Bronchial epithelial cell (primary cell): Measurements from ENCODE around the gene TNS3. TPM values are rescaled to one million over a fixed set of nuclear protein-coding genes. Genes with fewer than 3 reads are reported as not detected.

Experiments used
- DNase-seq: peaks from one replicate; pipeline ENCODE4 v3.0.0-alpha.2; 2010; ENCODE audit warnings: low read depth
- FAIRE-seq: peaks from 2 replicates; lab custom pipeline; 2011; peaks lifted over from hg19 to GRCh38; lab: Jason Lieb, UNC
- H3K27me3 ChIP-seq: 2 replicates; pipeline ENCODE4 v1.5.1; 2011; ENCODE audit warnings: low read length; ENCODE audit not compliant: control insufficient read depth, insufficient read depth
- H3K36me3 ChIP-seq: 2 replicates; pipeline ENCODE4 v1.5.1; 2011; ENCODE audit warnings: low read length; ENCODE audit not compliant: control insufficient read depth, insufficient read depth
- H3K4me3 ChIP-seq: 2 replicates; pipeline ENCODE4 v1.5.1; 2011; ENCODE audit warnings: mild to moderate bottlenecking, low read depth, low read length, control low read depth
- CTCF ChIP-seq: IDR thresholded peaks from 2 replicates; pipeline ENCODE4 v1.5.1; 2011; ENCODE audit warnings: mild to moderate bottlenecking, moderate library complexity, low read length, control low read depth, inconsistent platforms; ENCODE audit not compliant: insufficient read depth, severe bottlenecking
- total RNA-seq: library from RNA; depleted of rRNA; stranded (reverse); fragments of >200 nt; gene quantifications from 2 replicates; pipeline ENCODE4 v1.2.1, GENCODE V29; 2014

Gene TNS3
- total RNA-seq, 1 donor from 2014 or later: 2.6 TPM

GRCh38 chr7:47535704-47536628 is 45.9 kb downstream of the TNS3 start:
- DNase-seq (no peak), FAIRE-seq (no peak)
- no peak for TF ChIP-seq CTCF
- no peaks in the 10 kb centered on the region for H3K27me3 ChIP-seq
- H3K4me3 ChIP-seq: no peak overlapping the region
- no peaks in the 10 kb centered on the region for H3K36me3 ChIP-seq

GRCh38 chr7:47535035-47535703 is 46.7 kb downstream of the TNS3 start:
- DNase-seq: no peak
- FAIRE-seq: no peak
- Histone ChIP-seq H3K36me3 (no peaks in the 10 kb centered on the region), H3K4me3 (no peak overlapping the region), H3K27me3 (no peaks in the 10 kb centered on the region)
- no peak for TF ChIP-seq CTCF

- Histone ChIP-seq H3K4me3 (no peak overlapping the region), H3K36me3 (no peaks in the 10 kb centered on the region), H3K27me3 (no peaks in the 10 kb centered on the region)
- TF ChIP-seq CTCF: peak; percentile 35
- FAIRE-seq: no peak
- DNase-seq: peak; percentile 92
Measured at GRCh38 chr7:47534322-47535034, 47.4 kb downstream of the TNS3 start.

GRCh38 chr7:47531584-47532492 is 50.1 kb downstream of the TNS3 start:
- DNase-seq (no peak), FAIRE-seq (no peak)
- H3K36me3 ChIP-seq: peaks cover 3% of the 10 kb centered on the region
- no peaks in the 10 kb centered on the region for H3K27me3 ChIP-seq
- TF ChIP-seq CTCF: no peak
- no peak overlapping the region for H3K4me3 ChIP-seq
